Body of pancreas (tissue), 4 donors: ENCODE results near the gene IP6K3.

Experiments used
- POLR2A ChIP-seq, 3 donors: fragments of 450-650 bp; IDR thresholded peaks; one replicate each; pipeline ENCODE4 v1.6.1; 2016; ENCODE audit warnings: antibody characterized with exemption in 3 of 3, mild to moderate bottlenecking in 2 of 3
- TF ChIP-seq, protein P1 (sequence below), 7 experiments: fragments of 450-650 bp in 4 of 7; fragments of 200-600 bp in 3 of 7; sonication (generic) in 3 of 7; IDR thresholded peaks; one replicate each; pipeline ENCODE4 v1.5.1; 2016 to 2019; ENCODE audit warnings: antibody characterized with exemption in 7 of 7

DNA sequence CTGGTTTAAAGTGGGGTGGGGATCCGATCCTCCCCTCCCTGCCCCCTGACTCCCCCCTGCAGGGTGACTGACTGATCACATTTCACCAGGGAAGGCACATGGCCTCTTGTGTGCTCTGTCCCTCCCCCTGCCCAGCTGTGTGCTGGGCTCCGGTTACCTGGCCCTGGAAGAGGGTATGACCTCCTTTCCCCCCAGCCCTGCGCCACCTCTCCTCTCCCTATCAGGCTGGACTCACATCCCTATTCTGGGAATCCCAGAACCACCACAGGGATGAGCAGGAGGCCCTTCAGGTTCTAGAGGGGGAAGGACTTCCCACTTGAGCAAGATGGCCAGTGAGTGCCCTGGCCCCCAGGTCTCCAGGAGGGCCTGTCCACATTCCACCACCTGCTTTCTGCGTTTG is 2.1 kb upstream of the IP6K3 start:
- TF ChIP-seq, protein P1, sequence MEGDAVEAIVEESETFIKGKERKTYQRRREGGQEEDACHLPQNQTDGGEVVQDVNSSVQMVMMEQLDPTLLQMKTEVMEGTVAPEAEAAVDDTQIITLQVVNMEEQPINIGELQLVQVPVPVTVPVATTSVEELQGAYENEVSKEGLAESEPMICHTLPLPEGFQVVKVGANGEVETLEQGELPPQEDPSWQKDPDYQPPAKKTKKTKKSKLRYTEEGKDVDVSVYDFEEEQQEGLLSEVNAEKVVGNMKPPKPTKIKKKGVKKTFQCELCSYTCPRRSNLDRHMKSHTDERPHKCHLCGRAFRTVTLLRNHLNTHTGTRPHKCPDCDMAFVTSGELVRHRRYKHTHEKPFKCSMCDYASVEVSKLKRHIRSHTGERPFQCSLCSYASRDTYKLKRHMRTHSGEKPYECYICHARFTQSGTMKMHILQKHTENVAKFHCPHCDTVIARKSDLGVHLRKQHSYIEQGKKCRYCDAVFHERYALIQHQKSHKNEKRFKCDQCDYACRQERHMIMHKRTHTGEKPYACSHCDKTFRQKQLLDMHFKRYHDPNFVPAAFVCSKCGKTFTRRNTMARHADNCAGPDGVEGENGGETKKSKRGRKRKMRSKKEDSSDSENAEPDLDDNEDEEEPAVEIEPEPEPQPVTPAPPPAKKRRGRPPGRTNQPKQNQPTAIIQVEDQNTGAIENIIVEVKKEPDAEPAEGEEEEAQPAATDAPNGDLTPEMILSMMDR (IDR thresholded peaks at IDR 0.05) = no peak
- no peak for TF ChIP-seq POLR2A (IDR thresholded peaks at IDR 0.05)
